ENCODE measurements around the gene MIPOL1.
"Not testable (repeated sequence)": the region's sequence is repeated elsewhere in the genome, so short reads cannot be mapped to it uniquely, and the experiment has no call there.

The MIPOL1 gene

GRCh38 chr14:37411079-37411735 is 213.5 kb downstream of the MIPOL1 start:
- DNase-seq = no peak

GRCh38 chr14:37413050-37413449 is 215.3 kb downstream of the MIPOL1 start:
- DNase-seq = no peak

GRCh38 chr14:37413504-37414003 is 215.8 kb downstream of the MIPOL1 start:
- no peak for DNase-seq

GRCh38 chr14:37416264-37416663 is 218.5 kb downstream of the MIPOL1 start:
- no peak for DNase-seq

- no peak for DNase-seq
These were observed 219.4 kb downstream of the MIPOL1 start for GRCh38 chr14:37417151-37417550.

GRCh38 chr14:37417833-37418232 is 220.1 kb downstream of the MIPOL1 start:
- DNase-seq = no peak

- DNase-seq = no peak
These were observed 222.9 kb downstream of the MIPOL1 start for GRCh38 chr14:37420622-37421021.

- no peak for DNase-seq
These were observed 224.6 kb downstream of the MIPOL1 start for GRCh38 chr14:37422319-37422718.

GRCh38 chr14:37422748-37423147 is 225.0 kb downstream of the MIPOL1 start:
- no peak for DNase-seq

GRCh38 chr14:37428954-37429353 is 231.2 kb downstream of the MIPOL1 start:
- DNase-seq = no peak

GRCh38 chr14:37429618-37430017 is 231.9 kb downstream of the MIPOL1 start:
- no peak for DNase-seq

- DNase-seq = no peak
These were observed 237.1 kb downstream of the MIPOL1 start for GRCh38 chr14:37434867-37435266.

GRCh38 chr14:37436519-37436918 is 238.8 kb downstream of the MIPOL1 start:
- DNase-seq = no peak

- DNase-seq = no peak
These were observed 239.8 kb downstream of the MIPOL1 start for GRCh38 chr14:37437490-37437889.

- DNase-seq = no peak
These were observed 240.7 kb downstream of the MIPOL1 start for GRCh38 chr14:37438444-37438843.

GRCh38 chr14:37443461-37443860 is 245.7 kb downstream of the MIPOL1 start:
- DNase-seq = no peak

GRCh38 chr14:37447883-37448391 is 250.2 kb downstream of the MIPOL1 start:
- DNase-seq = no peak

GRCh38 chr14:37452323-37452722 is 254.6 kb downstream of the MIPOL1 start:
- no peak for DNase-seq

GRCh38 chr14:37453985-37454384 is 256.2 kb downstream of the MIPOL1 start:
- DNase-seq = no peak

GRCh38 chr14:37457334-37457733 is 259.6 kb downstream of the MIPOL1 start:
- DNase-seq = no peak

GRCh38 chr14:37462426-37462825 is 264.7 kb downstream of the MIPOL1 start:
- DNase-seq = not testable (repeated sequence)

GRCh38 chr14:37464192-37464858 is 266.6 kb downstream of the MIPOL1 start:
- no peak for DNase-seq

- DNase-seq = no peak
These were observed 268.4 kb downstream of the MIPOL1 start for GRCh38 chr14:37466003-37466622.

- no peak for DNase-seq
These were observed 268.9 kb downstream of the MIPOL1 start for GRCh38 chr14:37466623-37467088.

Data from CD4-positive, alpha-beta T cell treated with Interleukin-12 subunit alpha and Interleukin-12 subunit beta, for 1 hour (primary cell).